NK-92 (cell line): ENCODE data around the gene CSNK2B.

Experiments used
- DNase-seq: peaks from one replicate; lab custom pipeline; 2025; ENCODE audit not compliant: unreplicated experiment; lab: John Stamatoyannopoulos, UW

Gene CSNK2B

GRCh38 chr6:31660381-31661261 lies 5.3 kb upstream of the CSNK2B start, which contains the start of gene C6orf47:
Gene C6orf47 (minus strand): TSS chr6:31660778. CDS start chr6:31659947, 831 bp downstream.
- DNase-seq, result no peak

DNA sequence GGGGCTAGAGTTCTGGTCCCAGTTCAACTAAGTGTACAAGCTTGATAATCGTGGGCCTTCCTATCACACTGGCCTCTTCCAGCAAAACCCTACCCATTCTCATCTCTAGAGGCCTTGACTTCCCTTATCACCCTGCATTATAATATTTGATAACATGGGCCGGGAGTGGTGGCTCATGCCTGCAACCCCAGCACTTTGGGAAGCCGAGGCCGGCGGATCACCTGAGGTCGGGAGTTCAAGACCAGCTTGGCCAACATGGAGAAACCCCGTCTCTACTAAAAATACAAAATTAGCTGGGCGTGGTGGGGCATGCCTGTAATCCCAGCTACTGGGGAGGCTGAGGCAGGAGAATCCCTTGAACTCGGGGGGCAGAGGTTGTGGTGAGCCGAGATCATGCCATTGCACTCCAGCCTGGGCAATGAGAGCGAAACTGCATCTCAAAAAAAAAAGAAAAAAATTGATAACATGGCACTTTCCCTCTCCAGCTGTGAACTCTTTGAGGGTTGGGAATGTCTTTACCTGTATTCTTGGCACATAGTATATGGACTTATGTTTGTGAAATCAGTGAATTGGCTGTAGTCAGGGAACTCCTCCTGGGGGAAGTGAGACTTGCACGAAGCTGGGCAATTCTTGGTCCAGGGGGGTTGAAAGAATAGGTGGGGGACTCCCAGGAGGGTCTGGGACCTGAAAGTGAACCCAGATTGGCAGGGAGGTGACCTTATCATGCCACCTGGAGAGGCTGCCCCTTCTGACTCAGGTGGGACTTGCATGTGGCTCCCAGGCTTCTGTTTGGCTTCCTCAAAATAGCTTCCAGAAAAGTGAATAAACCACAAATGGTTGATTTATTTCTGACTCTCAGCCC lies 4.4 kb upstream of the CSNK2B start:
- DNase-seq, result no peak

- no peak for DNase-seq
These were observed 3.7 kb upstream of the CSNK2B start for GRCh38 chr6:31662124-31662723.

DNA sequence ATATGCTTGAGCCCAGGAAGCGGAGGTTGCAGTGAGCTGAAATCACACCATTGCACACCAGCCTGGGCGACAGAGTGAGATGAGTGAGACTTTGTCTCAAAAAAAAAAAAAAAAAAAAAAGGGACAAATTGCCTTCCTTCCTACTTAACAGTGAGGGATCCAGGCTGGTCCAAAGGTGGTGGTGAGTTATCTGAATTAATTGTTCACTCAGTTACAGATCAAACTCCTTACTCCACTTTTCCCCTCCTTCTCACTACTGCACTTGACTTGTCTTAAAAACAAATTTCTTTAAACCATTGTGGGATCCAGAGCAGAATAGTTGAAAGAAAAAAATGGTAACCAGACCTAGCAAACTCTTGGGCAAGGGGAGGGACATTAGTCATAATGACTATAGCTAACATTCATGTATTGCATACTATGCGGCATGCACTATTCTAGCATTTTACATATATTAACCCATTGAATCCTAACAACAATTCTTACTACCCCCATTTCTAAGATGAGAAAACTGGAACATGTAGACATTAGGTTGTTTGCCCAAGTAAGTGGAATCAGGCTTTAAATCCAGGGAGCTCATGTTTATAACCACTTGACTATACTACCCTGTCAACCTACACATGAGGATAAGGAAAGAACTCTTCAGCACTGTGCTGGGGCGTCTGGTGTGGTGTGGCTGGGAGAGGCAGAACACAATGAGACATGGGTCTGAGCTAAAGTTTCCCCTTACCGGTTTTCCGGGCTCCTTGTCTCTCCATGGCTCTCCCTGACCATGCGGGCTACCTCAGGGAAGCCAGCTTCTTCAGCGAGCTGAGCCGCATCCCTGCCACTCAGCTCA lies 2.5 kb upstream of the CSNK2B start:
- no peak for DNase-seq

GRCh38 chr6:31663961-31664789 lies 1.7 kb upstream of the CSNK2B start:
- DNase-seq, result no peak

- peak; percentile 67 for DNase-seq
These were observed 935 bp upstream of the CSNK2B start, which contains the start of gene GPANK1 for GRCh38 chr6:31664790-31665500. Gene GPANK1 (minus strand): TSS chr6:31664997. CDS start chr6:31664478, 519 bp downstream.

GRCh38 chr6:31666337-31666965 lies 571 bp downstream of the CSNK2B start:
- DNase-seq, result no peak

GRCh38 chr6:31669676-31670075 lies 3.8 kb downstream of the CSNK2B start, which contains the start of gene LY6G5B:
Gene LY6G5B (plus strand): TSS chr6:31669976. CDS start chr6:31670951, 975 bp downstream.
- no peak for DNase-seq

- DNase-seq, result no peak
These were observed 10.5 kb downstream of the CSNK2B start for GRCh38 chr6:31676322-31676903.

DNA sequence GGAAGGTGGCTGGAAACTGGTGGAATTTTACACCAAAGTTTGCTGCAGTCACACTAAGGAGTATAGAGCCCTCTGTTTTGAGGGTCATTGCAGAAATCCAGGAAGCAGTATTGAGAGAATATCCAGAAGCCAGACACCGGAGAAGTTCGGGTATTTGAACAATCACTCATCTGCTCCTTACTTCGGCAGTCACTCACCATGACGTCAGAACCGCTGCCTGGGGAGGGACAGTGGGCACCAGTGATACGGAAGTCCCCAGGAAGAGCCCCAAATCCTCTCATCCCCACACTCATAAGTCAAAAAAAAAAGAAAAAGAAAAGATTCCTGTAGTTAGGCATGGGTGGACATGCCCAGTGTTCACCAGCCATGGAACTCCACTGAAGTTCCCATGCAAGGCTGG lies 11.0 kb downstream of the CSNK2B start:
- no peak for DNase-seq

DNA sequence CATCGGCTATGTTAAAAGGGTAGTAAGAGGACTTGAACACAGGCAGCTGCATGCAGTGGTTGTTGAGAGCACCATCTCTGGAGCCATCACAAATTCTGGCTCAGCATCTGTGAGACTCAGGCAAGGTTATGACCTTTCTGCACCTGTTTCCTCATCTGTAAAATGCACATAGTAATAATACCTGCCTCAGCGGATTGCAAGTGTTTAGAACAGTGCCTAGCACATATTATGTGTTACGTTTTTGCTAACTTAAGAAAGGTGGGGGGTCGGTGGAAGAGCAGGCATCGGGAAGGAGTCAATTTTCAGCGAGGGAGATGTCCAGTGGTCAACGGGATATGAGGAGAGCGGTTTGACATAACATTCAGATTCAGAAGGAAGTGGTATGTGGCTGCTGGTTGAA lies 12.1 kb downstream of the CSNK2B start:
- no peak for DNase-seq

DNA sequence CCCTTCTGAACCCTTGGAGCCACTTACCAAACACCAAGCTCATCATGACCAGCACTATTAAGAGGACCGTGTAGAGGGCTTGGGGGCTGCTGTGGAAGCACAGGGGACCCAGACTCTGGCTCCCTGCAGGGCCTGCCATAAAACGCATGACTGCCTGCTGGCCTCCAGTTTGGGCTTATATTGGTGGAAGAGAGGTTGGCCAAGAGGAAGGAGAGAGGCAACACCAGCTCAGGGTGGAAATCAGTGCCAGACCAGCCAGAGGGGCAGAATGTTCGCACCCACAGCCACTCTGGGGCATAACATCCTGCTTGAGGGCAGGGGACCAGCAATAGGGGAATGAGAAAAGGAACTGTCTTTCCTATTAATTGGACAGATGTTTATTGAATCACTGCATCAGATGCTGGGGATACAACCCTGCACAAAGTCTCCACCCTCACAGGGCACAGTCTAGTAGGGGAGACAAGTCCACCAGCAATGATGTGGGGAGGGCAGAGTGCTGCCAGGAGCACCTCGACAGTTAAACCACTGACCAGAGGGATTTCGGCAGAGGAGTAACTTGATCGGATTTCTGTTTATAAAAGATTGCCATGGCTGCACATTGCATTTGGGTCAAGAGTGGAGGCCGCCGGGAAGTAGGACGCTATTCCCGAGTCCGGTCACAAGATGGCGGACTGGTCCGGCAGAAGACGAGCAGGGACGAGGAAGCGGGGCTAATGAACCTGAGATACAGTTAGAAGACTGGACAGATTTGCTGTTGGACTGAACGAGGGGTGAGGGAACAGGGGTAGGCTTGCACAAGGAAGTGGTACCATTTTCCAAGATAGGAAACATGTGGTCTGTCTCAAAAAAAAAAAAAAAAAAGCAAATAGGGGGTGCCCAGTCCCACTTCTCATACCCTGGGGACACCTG lies 14.6 kb downstream of the CSNK2B start, which contains the start of gene LY6G5C:
TSS of gene LY6G5C (minus strand) at position 842 of the 909 bp plus-strand sequence. CDS start at position 148, 694 bp downstream.
- DNase-seq, result no peak

GRCh38 chr6:31681135-31681671 lies 15.3 kb downstream of the CSNK2B start:
- DNase-seq, result no peak

DNA sequence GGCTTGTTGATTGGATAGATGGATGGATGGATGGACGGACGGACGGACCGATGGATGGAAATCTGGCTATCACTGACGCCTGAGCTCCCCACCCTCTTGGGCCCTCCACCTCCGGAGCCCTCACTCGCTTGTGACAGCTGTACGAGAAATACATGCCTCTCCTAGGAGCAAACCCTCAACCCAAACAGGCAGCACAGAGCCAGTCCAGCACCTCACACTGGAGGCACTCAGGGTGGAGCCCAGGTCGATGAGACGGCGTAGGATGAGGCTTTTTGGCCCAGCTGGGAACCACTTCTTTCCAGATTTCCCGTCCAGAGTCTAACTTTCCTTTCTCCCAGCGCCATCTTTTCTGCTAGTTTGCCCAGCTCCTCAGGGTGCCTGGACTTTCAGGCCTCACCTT lies 17.7 kb downstream of the CSNK2B start:
- no peak for DNase-seq

GRCh38 chr6:31686483-31686882 lies 20.6 kb downstream of the CSNK2B start:
- DNase-seq, result no peak

- DNase-seq, result no peak
These were observed 21.4 kb downstream of the CSNK2B start for GRCh38 chr6:31687321-31687720.
